Smooth muscle cell (in vitro differentiated cells): ENCODE results near the gene GABRG1. TPM values are rescaled to one million over a fixed set of nuclear protein-coding genes. Genes with fewer than 3 reads are reported as not detected.

Experiments
- DNase-seq: peaks from one replicate; lab custom pipeline; 2025; ENCODE audit not compliant: unreplicated experiment; lab: John Stamatoyannopoulos, UW
- H2AFZ ChIP-seq: fragments of 200-600 bp; sonication (generic); 2 replicates; pipeline ENCODE4 v1.6.0; 2016; ENCODE audit warnings: antibody characterized with exemption, low read depth, mild to moderate bottlenecking
- H3F3A ChIP-seq: fragments of 200-600 bp; sonication (generic); 2 replicates; pipeline ENCODE4 v1.6.0; 2017; ENCODE audit warnings: antibody characterized with exemption, low read depth
- H3K27ac ChIP-seq: fragments of 200-600 bp; sonication (generic); 2 replicates; pipeline ENCODE4 v1.5.1; 2016; ENCODE audit warnings: low read depth, mild to moderate bottlenecking
- H3K27me3 ChIP-seq: fragments of 200-600 bp; sonication (generic); 2 replicates; pipeline ENCODE4 v1.6.1; 2016; ENCODE audit warnings: low read depth, mild to moderate bottlenecking
- H3K36me3 ChIP-seq: fragments of 200-600 bp; sonication (generic); 2 replicates; pipeline ENCODE4 v1.5.1; 2016; ENCODE audit warnings: low read depth
- H3K4me1 ChIP-seq: fragments of 200-600 bp; sonication (generic); 2 replicates; pipeline ENCODE4 v1.5.1; 2016; ENCODE audit warnings: low read depth
- H3K4me2 ChIP-seq: fragments of 200-600 bp; sonication (generic); 2 replicates; pipeline ENCODE4 v1.6.0; 2016; ENCODE audit warnings: mild to moderate bottlenecking
- H3K4me3 ChIP-seq: fragments of 200-600 bp; sonication (generic); 2 replicates; pipeline ENCODE4 v1.5.1; 2016; ENCODE audit warnings: mild to moderate bottlenecking
- H3K79me2 ChIP-seq: fragments of 200-600 bp; sonication (generic); 2 replicates; pipeline ENCODE4 v1.6.0; 2016; ENCODE audit warnings: low read depth, mild to moderate bottlenecking
- H3K9ac ChIP-seq: fragments of 200-600 bp; sonication (generic); 2 replicates; pipeline ENCODE4 v1.6.0; 2016; ENCODE audit warnings: low read depth
- H3K9me3 ChIP-seq: fragments of 200-600 bp; sonication (generic); replicated peaks from 2 replicates; pipeline ENCODE4 v1.5.1; 2016; ENCODE audit warnings: low read depth
- H4K20me1 ChIP-seq: fragments of 200-600 bp; sonication (generic); 2 replicates; pipeline ENCODE4 v1.6.0; 2016; ENCODE audit warnings: low read depth
- WGBS: methylation state at CpG from one replicate; pipeline ENCODE4 v1.1.7; 2016; ENCODE audit warnings: low lambda C conversion rate; 5-methylcytosine and 5-hydroxymethylcytosine counted together
- polyA plus RNA-seq: library from polyadenylated mRNA; unstranded; fragments of >200 nt; fragmentation: Nextera tagmentation; extraction: Ambion mirVana; gene quantifications from 2 replicates; pipeline ENCODE4 v1.2.1, GENCODE V29; 2016
- total RNA-seq: library from RNA; depleted of rRNA; stranded (reverse); fragments of >200 nt; gene quantifications from 2 replicates; pipeline ENCODE4 v1.2.3, GENCODE V29; 2014
- TF ChIP-seq, protein P1 (sequence below): fragments of 200-600 bp; sonication (generic); IDR thresholded peaks from 2 replicates; pipeline ENCODE4 v1.5.1; 2017; ENCODE audit warnings: borderline replicate concordance, mild to moderate bottlenecking, antibody characterized with exemption; ENCODE audit not compliant: insufficient read depth, poor library complexity, severe bottlenecking

Gene GABRG1
- total and polyA plus RNA-seq, 2 experiments from 2014 or later, result not detected

DNA sequence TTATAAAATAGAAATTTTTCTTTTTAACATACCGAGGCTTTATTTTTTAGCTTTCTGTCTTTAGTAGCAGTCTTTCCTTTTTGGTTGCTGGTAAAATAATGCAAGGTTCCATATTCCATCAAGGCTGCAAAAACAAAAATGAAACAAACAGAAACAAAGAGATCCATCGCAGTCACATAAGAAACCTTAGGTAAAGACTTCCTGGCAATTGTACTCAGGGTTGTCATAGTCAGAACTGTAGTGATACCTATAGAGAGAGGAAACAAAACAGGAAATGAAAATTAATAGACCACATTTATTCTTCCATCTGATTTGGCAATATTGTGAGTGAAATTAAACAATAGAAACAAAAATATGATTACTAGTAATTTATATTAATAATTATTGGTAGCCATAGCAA lies 72.5 kb downstream of the GABRG1 start:
- H3K79me2 ChIP-seq, result no peaks in the 10 kb centered on the region
- H4K20me1 ChIP-seq, result no peaks in the 10 kb centered on the region
- H3K9ac ChIP-seq, result no peak overlapping the region
- no peak overlapping the region for H3K27ac ChIP-seq
- DNase-seq, result no peak
- TF ChIP-seq, protein P1, sequence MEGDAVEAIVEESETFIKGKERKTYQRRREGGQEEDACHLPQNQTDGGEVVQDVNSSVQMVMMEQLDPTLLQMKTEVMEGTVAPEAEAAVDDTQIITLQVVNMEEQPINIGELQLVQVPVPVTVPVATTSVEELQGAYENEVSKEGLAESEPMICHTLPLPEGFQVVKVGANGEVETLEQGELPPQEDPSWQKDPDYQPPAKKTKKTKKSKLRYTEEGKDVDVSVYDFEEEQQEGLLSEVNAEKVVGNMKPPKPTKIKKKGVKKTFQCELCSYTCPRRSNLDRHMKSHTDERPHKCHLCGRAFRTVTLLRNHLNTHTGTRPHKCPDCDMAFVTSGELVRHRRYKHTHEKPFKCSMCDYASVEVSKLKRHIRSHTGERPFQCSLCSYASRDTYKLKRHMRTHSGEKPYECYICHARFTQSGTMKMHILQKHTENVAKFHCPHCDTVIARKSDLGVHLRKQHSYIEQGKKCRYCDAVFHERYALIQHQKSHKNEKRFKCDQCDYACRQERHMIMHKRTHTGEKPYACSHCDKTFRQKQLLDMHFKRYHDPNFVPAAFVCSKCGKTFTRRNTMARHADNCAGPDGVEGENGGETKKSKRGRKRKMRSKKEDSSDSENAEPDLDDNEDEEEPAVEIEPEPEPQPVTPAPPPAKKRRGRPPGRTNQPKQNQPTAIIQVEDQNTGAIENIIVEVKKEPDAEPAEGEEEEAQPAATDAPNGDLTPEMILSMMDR, result no peak
- H3K9me3 ChIP-seq, result no peaks in the 10 kb centered on the region
- no peak overlapping the region for H3K4me2 ChIP-seq
- WGBS, result 88% methylated on average over 2 of the region's 2 CpGs
- H3K36me3 ChIP-seq, result no peaks in the 10 kb centered on the region
- H3K4me3 ChIP-seq, result no peak overlapping the region
- H3F3A ChIP-seq, result no peaks in the 10 kb centered on the region
- H3K27me3 ChIP-seq, result no peaks in the 10 kb centered on the region
- no peaks in the 10 kb centered on the region for H3K4me1 ChIP-seq
- no peak overlapping the region for H2AFZ ChIP-seq

DNA sequence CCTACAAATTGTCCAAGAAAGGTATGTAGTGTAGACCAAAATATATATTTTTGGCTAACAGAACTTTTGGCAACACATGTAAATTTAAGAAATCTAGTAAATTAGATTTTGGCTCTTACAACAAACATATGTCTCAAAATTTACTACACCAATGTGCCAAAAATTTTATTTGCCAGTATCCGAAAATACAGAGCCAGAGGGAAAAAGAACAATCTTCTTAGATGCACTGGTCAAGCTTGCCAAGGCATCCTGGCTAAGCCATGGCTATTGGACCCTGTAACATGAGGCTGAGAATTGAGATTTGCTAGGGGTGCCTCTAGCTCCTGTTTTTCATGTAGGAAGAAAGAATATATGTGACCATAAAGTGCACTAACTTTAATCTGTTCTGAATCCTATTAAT lies 91.8 kb downstream of the GABRG1 start:
- Histone ChIP-seq H3K4me1 (no peaks in the 10 kb centered on the region), H4K20me1 (no peaks in the 10 kb centered on the region), H3K9ac (no peak overlapping the region), H3F3A (no peaks in the 10 kb centered on the region), H3K4me2 (no peak overlapping the region), H3K79me2 (no peaks in the 10 kb centered on the region), H2AFZ (no peak overlapping the region), H3K9me3 (no peaks in the 10 kb centered on the region), H3K36me3 (no peaks in the 10 kb centered on the region), H3K27ac (no peak overlapping the region), H3K27me3 (no peaks in the 10 kb centered on the region), H3K4me3 (no peak overlapping the region)
- TF ChIP-seq, protein P1, result no peak
- DNase-seq, result no peak
- 87% methylated on average over 1 of the region's 1 CpG for WGBS

DNA sequence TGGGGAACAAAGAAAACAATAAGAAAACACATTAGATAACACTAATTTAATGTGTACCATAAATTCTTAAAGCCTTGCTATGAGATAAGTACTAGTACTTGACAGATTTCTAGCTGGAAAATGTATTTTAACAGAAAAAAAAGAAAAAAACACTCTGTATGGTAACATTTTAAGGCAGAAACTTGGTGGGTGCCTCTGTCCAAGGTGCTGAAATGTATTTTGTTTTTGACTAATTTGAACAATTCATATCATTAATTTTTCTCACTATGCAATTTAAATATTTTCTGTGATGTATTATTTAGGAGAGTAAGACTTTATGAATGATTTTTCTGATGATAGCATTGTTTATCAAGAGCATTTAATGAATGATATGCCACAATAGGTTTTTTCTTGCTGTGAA lies 107.5 kb downstream of the GABRG1 start:
- TF ChIP-seq, protein P1, result no peak
- H2AFZ ChIP-seq, result no peak overlapping the region
- H3K79me2 ChIP-seq, result no peaks in the 10 kb centered on the region
- no peaks in the 10 kb centered on the region for H3K9me3 ChIP-seq
- no peak for DNase-seq
- H3K27me3 ChIP-seq, result no peaks in the 10 kb centered on the region
- no peak overlapping the region for H3K4me2 ChIP-seq
- no peaks in the 10 kb centered on the region for H4K20me1 ChIP-seq
- H3K9ac ChIP-seq, result no peak overlapping the region
- no peaks in the 10 kb centered on the region for H3K36me3 ChIP-seq
- no peak overlapping the region for H3K4me3 ChIP-seq
- no peaks in the 10 kb centered on the region for H3F3A ChIP-seq
- no peaks in the 10 kb centered on the region for H3K4me1 ChIP-seq
- no peak overlapping the region for H3K27ac ChIP-seq

DNA sequence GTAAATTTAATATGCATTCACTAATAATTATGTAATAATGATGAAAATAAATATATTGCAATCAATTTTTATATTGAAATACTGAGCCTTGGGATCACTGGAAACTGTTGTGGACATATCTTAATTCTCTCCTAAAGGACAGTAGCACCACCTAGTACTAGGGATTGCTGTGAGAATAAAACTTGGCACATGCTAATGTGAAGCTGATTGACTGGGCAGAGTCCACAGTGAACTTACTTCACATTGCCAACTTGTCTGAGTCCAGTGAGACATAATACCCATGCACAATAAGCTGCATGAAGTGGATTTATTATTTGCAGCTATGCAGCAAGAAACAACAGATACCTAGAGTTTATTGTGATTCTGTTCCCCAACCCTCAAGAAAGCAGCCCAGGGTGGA lies 131.1 kb downstream of the GABRG1 start:
- H3K27me3 ChIP-seq, result no peaks in the 10 kb centered on the region
- H4K20me1 ChIP-seq, result no peaks in the 10 kb centered on the region
- no peak overlapping the region for H3K4me2 ChIP-seq
- no peak overlapping the region for H2AFZ ChIP-seq
- H3K4me1 ChIP-seq, result no peaks in the 10 kb centered on the region
- TF ChIP-seq, protein P1, result no peak
- DNase-seq, result no peak
- no peaks in the 10 kb centered on the region for H3K36me3 ChIP-seq
- no peaks in the 10 kb centered on the region for H3K9me3 ChIP-seq
- no peak overlapping the region for H3K9ac ChIP-seq
- no peak overlapping the region for H3K4me3 ChIP-seq
- no peak overlapping the region for H3K27ac ChIP-seq
- H3F3A ChIP-seq, result no peaks in the 10 kb centered on the region
- H3K79me2 ChIP-seq, result no peaks in the 10 kb centered on the region
